CD14-positive monocyte (primary cell): ENCODE data around the gene ZNF229. TPM values are rescaled to one million over a fixed set of nuclear protein-coding genes. Genes with fewer than 3 reads are reported as not detected.
A peak's percentile ranks its signal among the peaks of the same experiment; 100 is the strongest.
"Not testable (repeated sequence)": the region's sequence is repeated elsewhere in the genome, so short reads cannot be mapped to it uniquely, and the experiment has no call there.

Experiments
- DNase-seq, 3 donors: peaks; one replicate each; pipeline ENCODE4 v3.0.0-alpha.2; 2011 to 2022
- H2AFZ ChIP-seq: 2 replicates; pipeline ENCODE4 v1.6.0; 2012; ENCODE audit warnings: mild to moderate bottlenecking, low read depth, low read length, inconsistent platforms; ENCODE audit not compliant: insufficient read depth, poor library complexity, severe bottlenecking
- H3K27ac ChIP-seq, 2 donors: 1 replicate in 1 of 2; 2 replicates in 1 of 2; pipeline ENCODE4 v1.5.1; 2012 to 2013; ENCODE audit warnings: low read length in 2 of 2, control low read depth in 1 of 2, inconsistent platforms in 1 of 2, low read depth in 1 of 2, mild to moderate bottlenecking in 1 of 2
- H3K27me3 ChIP-seq, 2 donors: one replicate each; pipeline versions ENCODE4 v1.6.0 to v1.6.1; 2011 to 2013; ENCODE audit warnings: low read length in 2 of 2; ENCODE audit not compliant: control insufficient read depth in 2 of 2, insufficient read depth in 2 of 2
- H3K36me3 ChIP-seq, 2 donors: replicated peaks in 1 of 2; 1 replicate in 1 of 2; 2 replicates in 1 of 2; pipeline versions ENCODE4 v1.5.1 to v1.6.1; 2012 to 2013; ENCODE audit warnings: low read length in 2 of 2, control low read depth in 1 of 2, inconsistent platforms in 1 of 2, mild to moderate bottlenecking in 1 of 2; ENCODE audit not compliant: insufficient read depth in 2 of 2, control insufficient read depth in 1 of 2
- H3K4me1 ChIP-seq, 2 donors: 1 replicate in 1 of 2; 2 replicates in 1 of 2; pipeline versions ENCODE4 v1.5.1 to v1.6.1; 2012 to 2013; ENCODE audit warnings: low read length in 2 of 2, control low read depth in 1 of 2, inconsistent platforms in 1 of 2, mild to moderate bottlenecking in 1 of 2, moderate library complexity in 1 of 2; ENCODE audit not compliant: insufficient read depth in 2 of 2, control insufficient read depth in 1 of 2
- H3K4me2 ChIP-seq: replicated peaks from 2 replicates; pipeline ENCODE3; 2012; ENCODE audit warnings: low read length, moderate library complexity, mild to moderate bottlenecking; ENCODE audit not compliant: poor library complexity, severe bottlenecking; ENCODE audit errors: extremely low read depth
- H3K4me3 ChIP-seq, 3 experiments: fragments of 200-600 bp in 1 of 3; sonication (generic) in 1 of 3; replicated peaks in 1 of 3; 1 replicate in 2 of 3; 2 replicates in 1 of 3; pipeline ENCODE4 v1.5.1; 2011 to 2013; ENCODE audit warnings: low read length in 3 of 3, mild to moderate bottlenecking in 3 of 3, control low read depth in 2 of 3, low read depth in 2 of 3, inconsistent platforms in 1 of 3, moderate library complexity in 1 of 3
- H3K79me2 ChIP-seq: 2 replicates; pipeline ENCODE4 v1.6.0; 2012; ENCODE audit warnings: mild to moderate bottlenecking, control low read depth, inconsistent platforms, low read length, moderate library complexity; ENCODE audit not compliant: insufficient read depth
- H3K9ac ChIP-seq: 2 replicates; pipeline ENCODE4 v1.6.0; 2017; ENCODE audit warnings: low read length, mild to moderate bottlenecking; ENCODE audit not compliant: insufficient read depth, poor library complexity, severe bottlenecking
- H3K9me3 ChIP-seq, 2 donors: replicated peaks in 1 of 2; 1 replicate in 1 of 2; 2 replicates in 1 of 2; pipeline versions ENCODE4 v1.5.1 to v1.6.1; 2012 to 2013; ENCODE audit warnings: low read length in 2 of 2, control low read depth in 1 of 2; ENCODE audit not compliant: control insufficient read depth in 1 of 2, insufficient read depth in 1 of 2
- H4K20me1 ChIP-seq: 2 replicates; pipeline ENCODE4 v1.6.0; 2012; ENCODE audit warnings: mild to moderate bottlenecking, low read length, control low read depth, moderate library complexity; ENCODE audit not compliant: insufficient read depth
- H3K27ac Mint-ChIP-seq, 7 donors: one replicate each; pipeline ENCODE4 v1.8.0; 2020; ENCODE audit warnings: mild to moderate bottlenecking in 7 of 7, mixed read lengths in 7 of 7, moderate library complexity in 6 of 7, inconsistent platforms in 2 of 7
- H3K27me3 Mint-ChIP-seq, 3 donors: one replicate each; pipeline ENCODE4 v1.8.0; 2021 to 2022; ENCODE audit warnings: low read depth in 3 of 3, mild to moderate bottlenecking in 3 of 3, mixed read lengths in 3 of 3, moderate library complexity in 3 of 3, inconsistent platforms in 1 of 3
- H3K36me3 Mint-ChIP-seq, 2 donors: one replicate each; pipeline ENCODE4 v1.8.0; 2020; ENCODE audit warnings: mixed read lengths in 2 of 2, inconsistent platforms in 1 of 2, mild to moderate bottlenecking in 1 of 2
- H3K4me1 Mint-ChIP-seq: one replicate; pipeline ENCODE4 v1.8.0; 2020; ENCODE audit warnings: mild to moderate bottlenecking, mixed read lengths
- H3K4me3 Mint-ChIP-seq, 2 donors: one replicate each; pipeline ENCODE4 v1.8.0; 2020; ENCODE audit warnings: mild to moderate bottlenecking in 2 of 2, mixed read lengths in 2 of 2, moderate library complexity in 1 of 2
- H3K9me3 Mint-ChIP-seq, 7 donors: one replicate each; pipeline ENCODE4 v1.8.0; 2020 to 2022; ENCODE audit warnings: mixed read lengths in 7 of 7, mild to moderate bottlenecking in 6 of 7, moderate library complexity in 6 of 7, inconsistent platforms in 2 of 7
- whole genome bisulfite sequencing: methylation state at CpG from one replicate; pipeline ENCODE4 v1.1.5; 2013; ENCODE audit warnings: missing lambda C conversion rate; ENCODE audit not compliant: insufficient coverage; 5-methylcytosine and 5-hydroxymethylcytosine counted together
- intact Hi-C, 2 donors: fragments of 100-400 bp; cut with micrococcal nuclease; formaldehyde crosslinking; loops; one replicate each; pipeline versions ENCODE4 v1.15.0 to v1.15.1; 2023
- polyA plus RNA-seq, 3 donors: library from polyadenylated mRNA; depleted of rRNA in 1 of 3; unstranded in 2 of 3; stranded (reverse) in 1 of 3; fragments of 300-500 nt in 2 of 3; fragments of >200 nt in 1 of 3; fragmentation: Illumina TruSeq in 2 of 3; gene quantifications; 1 replicate in 2 of 3; 2 replicates in 1 of 3; pipeline ENCODE4 v1.2.3, GENCODE V29; 2012 to 2021
- TF ChIP-seq, protein P1 (sequence below): fragments of 200-600 bp; IDR thresholded peaks from one replicate; pipeline ENCODE4 v1.8.0; 2022; ENCODE audit warnings: antibody characterized with exemption, mild to moderate bottlenecking

ZNF229 gene
- polyA plus RNA-seq, 3 donors: 0.03 TPM; not detected in 2

DNA sequence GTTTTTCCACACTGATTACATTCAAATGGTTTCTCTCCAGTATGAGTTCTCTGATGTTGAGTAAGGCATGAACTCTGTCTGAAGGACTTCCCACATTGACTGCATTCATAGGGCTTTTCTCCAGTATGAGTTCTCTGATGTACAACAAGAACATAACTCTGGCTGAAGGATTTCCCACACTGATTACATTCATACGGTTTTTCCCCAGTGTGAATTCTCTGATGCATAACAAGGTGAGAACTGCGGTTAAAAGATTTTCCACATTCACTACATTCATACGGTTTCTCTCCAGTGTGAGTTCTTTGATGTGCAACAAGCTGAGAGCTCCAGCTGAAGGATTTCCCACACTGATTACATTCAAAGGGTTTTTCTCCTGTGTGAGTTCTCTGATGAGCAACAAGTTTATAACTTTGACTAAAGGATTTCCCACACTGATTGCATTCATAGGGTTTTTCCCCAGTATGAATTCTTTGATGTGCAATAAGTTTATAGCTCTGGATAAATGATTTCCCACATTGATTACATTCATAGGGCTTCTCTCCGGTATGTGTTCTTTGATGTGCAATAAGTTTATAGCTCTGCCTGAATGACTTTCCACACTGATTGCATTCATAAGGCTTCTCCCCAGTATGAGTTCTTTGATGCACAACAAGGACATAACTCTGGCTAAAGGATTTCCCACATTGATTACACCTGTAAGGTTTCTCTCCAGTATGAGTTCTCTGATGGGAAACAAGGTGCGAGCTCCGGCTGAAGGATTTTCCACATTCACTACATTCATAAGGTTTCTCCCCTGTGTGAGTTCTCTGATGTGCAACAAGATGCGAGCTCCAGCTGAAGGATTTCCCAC, 28.5 kb upstream of the ZNF229 start:
- H3K27me3 Mint-ChIP-seq: peaks cover 0 to 1% (median 0%) of the 10 kb centered on the region in 3 donors
- Histone ChIP-seq H4K20me1 (no peaks in the 10 kb centered on the region), H3K4me2 (no peak overlapping the region), H3K4me1 (no peaks in the 10 kb centered on the region), H3K9me3 (peaks cover 58 to 100% of the 10 kb centered on the region in 2 donors), H3K27ac (no peak overlapping the region), H3K79me2 (no peaks in the 10 kb centered on the region), H3K4me3 (peak overlapping the region in 1 of 3 experiments; percentile 60), H2AFZ (no peak overlapping the region), H3K36me3 (peaks cover 48 to 76% of the 10 kb centered on the region in 2 donors), H3K27me3 (no peaks in the 10 kb centered on the region), H3K9ac (no peak overlapping the region)
- H3K9me3 Mint-ChIP-seq: peaks cover 67 to 100% (median 99%) of the 10 kb centered on the region in 7 donors
- no CpG with 5 or more reads among the region's 7 CpGs for WGBS
- H3K4me3 Mint-ChIP-seq: no peak overlapping the region
- TF ChIP-seq, protein P1, sequence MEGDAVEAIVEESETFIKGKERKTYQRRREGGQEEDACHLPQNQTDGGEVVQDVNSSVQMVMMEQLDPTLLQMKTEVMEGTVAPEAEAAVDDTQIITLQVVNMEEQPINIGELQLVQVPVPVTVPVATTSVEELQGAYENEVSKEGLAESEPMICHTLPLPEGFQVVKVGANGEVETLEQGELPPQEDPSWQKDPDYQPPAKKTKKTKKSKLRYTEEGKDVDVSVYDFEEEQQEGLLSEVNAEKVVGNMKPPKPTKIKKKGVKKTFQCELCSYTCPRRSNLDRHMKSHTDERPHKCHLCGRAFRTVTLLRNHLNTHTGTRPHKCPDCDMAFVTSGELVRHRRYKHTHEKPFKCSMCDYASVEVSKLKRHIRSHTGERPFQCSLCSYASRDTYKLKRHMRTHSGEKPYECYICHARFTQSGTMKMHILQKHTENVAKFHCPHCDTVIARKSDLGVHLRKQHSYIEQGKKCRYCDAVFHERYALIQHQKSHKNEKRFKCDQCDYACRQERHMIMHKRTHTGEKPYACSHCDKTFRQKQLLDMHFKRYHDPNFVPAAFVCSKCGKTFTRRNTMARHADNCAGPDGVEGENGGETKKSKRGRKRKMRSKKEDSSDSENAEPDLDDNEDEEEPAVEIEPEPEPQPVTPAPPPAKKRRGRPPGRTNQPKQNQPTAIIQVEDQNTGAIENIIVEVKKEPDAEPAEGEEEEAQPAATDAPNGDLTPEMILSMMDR: no peak
- intact Hi-C loops: no loop called here
- H3K4me1 Mint-ChIP-seq: no peaks in the 10 kb centered on the region
- H3K36me3 Mint-ChIP-seq: peaks cover 42 to 48% of the 10 kb centered on the region in 2 donors
- no peak overlapping the region for H3K27ac Mint-ChIP-seq
- no peak for DNase-seq

DNA sequence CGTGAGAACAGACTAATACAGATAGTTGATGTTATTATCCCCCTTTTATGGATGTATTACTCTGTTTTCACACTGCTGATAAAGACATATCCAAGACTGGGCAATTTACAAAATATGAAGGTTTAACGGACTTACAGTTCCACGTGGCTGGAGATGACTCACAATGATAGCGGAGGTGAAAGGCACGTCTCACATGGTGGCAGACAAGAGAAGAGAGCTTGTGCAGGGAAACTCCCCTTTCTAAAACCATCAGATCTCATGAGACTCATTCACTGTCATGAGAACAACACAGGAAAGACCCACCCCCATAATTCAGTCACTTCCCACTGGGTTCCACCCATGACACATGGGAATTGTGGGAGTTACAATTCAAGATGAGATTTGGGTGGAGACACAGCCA, 20.5 kb upstream of the ZNF229 start:
- H3K9ac ChIP-seq, H3K4me1 Mint-ChIP-seq, intact Hi-C loops, H3K27me3 ChIP-seq, H2AFZ ChIP-seq, H3K4me3 Mint-ChIP-seq, H3K27me3 Mint-ChIP-seq, H4K20me1 ChIP-seq, H3K36me3 Mint-ChIP-seq, H3K27ac Mint-ChIP-seq, DNase-seq, H3K4me3 ChIP-seq, H3K4me1 ChIP-seq, H3K79me2 ChIP-seq, H3K4me2 ChIP-seq, H3K27ac ChIP-seq, H3K36me3 ChIP-seq: not testable (repeated sequence)
- peaks cover 63 to 99% of the 10 kb centered on the region in 2 donors for H3K9me3 ChIP-seq
- 73% methylated on average over 4 of the region's 5 CpGs for WGBS
- H3K9me3 Mint-ChIP-seq: peaks cover 51 to 97% (median 83%) of the 10 kb centered on the region in 7 donors

DNA sequence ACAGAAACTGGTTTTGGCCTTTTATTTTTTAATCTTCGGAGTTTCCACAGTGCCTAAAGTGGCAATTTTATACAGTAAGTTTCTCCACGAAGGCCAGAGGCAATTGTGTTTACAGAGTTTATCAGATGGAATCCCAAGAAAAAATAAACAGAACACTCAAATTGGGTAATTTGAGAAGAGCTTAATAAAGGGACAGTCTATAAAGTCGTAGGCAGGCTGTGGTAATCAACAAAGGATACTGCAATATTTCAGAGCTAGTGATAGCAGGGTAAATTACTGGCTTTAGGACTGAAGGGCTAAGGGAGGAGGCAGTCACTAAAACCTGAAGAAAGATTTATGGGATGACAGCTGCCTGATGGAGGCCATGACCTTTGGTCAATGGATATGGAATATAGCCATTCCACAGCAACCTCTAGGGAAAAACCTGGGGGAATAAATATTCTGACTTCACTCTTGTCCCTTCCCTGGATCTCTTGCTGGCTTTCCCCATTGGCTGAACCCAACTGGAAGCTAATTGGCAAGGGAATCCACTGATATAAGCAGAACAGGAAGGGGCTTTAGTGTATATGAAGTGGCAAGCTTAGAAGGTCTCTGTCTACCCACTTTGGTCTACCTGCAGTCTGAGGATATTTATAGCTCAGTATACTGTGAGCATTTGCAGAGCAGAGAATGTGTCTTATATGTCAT, 14.5 kb upstream of the ZNF229 start:
- 71% methylated on average over 2 of the region's 3 CpGs for WGBS
- H3K9me3 Mint-ChIP-seq: peaks cover 20 to 68% (median 54%) of the 10 kb centered on the region in 7 donors
- H3K27ac ChIP-seq, H3K36me3 Mint-ChIP-seq, H3K27me3 Mint-ChIP-seq, H4K20me1 ChIP-seq, H2AFZ ChIP-seq, H3K27ac Mint-ChIP-seq, intact Hi-C loops, H3K4me1 Mint-ChIP-seq, H3K4me3 Mint-ChIP-seq, H3K4me3 ChIP-seq, H3K27me3 ChIP-seq, H3K9ac ChIP-seq, H3K79me2 ChIP-seq, H3K4me1 ChIP-seq, H3K36me3 ChIP-seq, DNase-seq, H3K4me2 ChIP-seq: not testable (repeated sequence)
- peaks cover 51 to 71% of the 10 kb centered on the region in 2 donors for H3K9me3 ChIP-seq
